Smooth muscle cell (in vitro differentiated cells): ENCODE results near the gene ANO9. TPM values are rescaled to one million over a fixed set of nuclear protein-coding genes. Genes with fewer than 3 reads are reported as not detected.

Source experiments
- DNase-seq: peaks from one replicate; lab custom pipeline; 2025; ENCODE audit not compliant: unreplicated experiment; lab: John Stamatoyannopoulos, UW
- H2AFZ ChIP-seq: fragments of 200-600 bp; sonication (generic); 2 replicates; pipeline ENCODE4 v1.6.0; 2016; ENCODE audit warnings: antibody characterized with exemption, low read depth, mild to moderate bottlenecking
- H3F3A ChIP-seq: fragments of 200-600 bp; sonication (generic); 2 replicates; pipeline ENCODE4 v1.6.0; 2017; ENCODE audit warnings: antibody characterized with exemption, low read depth
- H3K27ac ChIP-seq: fragments of 200-600 bp; sonication (generic); 2 replicates; pipeline ENCODE4 v1.5.1; 2016; ENCODE audit warnings: low read depth, mild to moderate bottlenecking
- H3K27me3 ChIP-seq: fragments of 200-600 bp; sonication (generic); 2 replicates; pipeline ENCODE4 v1.6.1; 2016; ENCODE audit warnings: low read depth, mild to moderate bottlenecking
- H3K36me3 ChIP-seq: fragments of 200-600 bp; sonication (generic); 2 replicates; pipeline ENCODE4 v1.5.1; 2016; ENCODE audit warnings: low read depth
- H3K4me1 ChIP-seq: fragments of 200-600 bp; sonication (generic); 2 replicates; pipeline ENCODE4 v1.5.1; 2016; ENCODE audit warnings: low read depth
- H3K4me2 ChIP-seq: fragments of 200-600 bp; sonication (generic); 2 replicates; pipeline ENCODE4 v1.6.0; 2016; ENCODE audit warnings: mild to moderate bottlenecking
- H3K4me3 ChIP-seq: fragments of 200-600 bp; sonication (generic); 2 replicates; pipeline ENCODE4 v1.5.1; 2016; ENCODE audit warnings: mild to moderate bottlenecking
- H3K79me2 ChIP-seq: fragments of 200-600 bp; sonication (generic); 2 replicates; pipeline ENCODE4 v1.6.0; 2016; ENCODE audit warnings: low read depth, mild to moderate bottlenecking
- H3K9ac ChIP-seq: fragments of 200-600 bp; sonication (generic); 2 replicates; pipeline ENCODE4 v1.6.0; 2016; ENCODE audit warnings: low read depth
- H3K9me3 ChIP-seq: fragments of 200-600 bp; sonication (generic); replicated peaks from 2 replicates; pipeline ENCODE4 v1.5.1; 2016; ENCODE audit warnings: low read depth
- H4K20me1 ChIP-seq: fragments of 200-600 bp; sonication (generic); 2 replicates; pipeline ENCODE4 v1.6.0; 2016; ENCODE audit warnings: low read depth
- CTCF ChIP-seq: fragments of 200-600 bp; sonication (generic); IDR thresholded peaks from 2 replicates; pipeline ENCODE4 v1.5.1; 2017; ENCODE audit warnings: borderline replicate concordance, mild to moderate bottlenecking, antibody characterized with exemption; ENCODE audit not compliant: insufficient read depth, poor library complexity, severe bottlenecking
- WGBS: methylation state at CpG from one replicate; pipeline ENCODE4 v1.1.7; 2016; ENCODE audit warnings: low lambda C conversion rate; 5-methylcytosine and 5-hydroxymethylcytosine counted together
- polyA plus RNA-seq: library from polyadenylated mRNA; unstranded; fragments of >200 nt; fragmentation: Nextera tagmentation; extraction: Ambion mirVana; gene quantifications from 2 replicates; pipeline ENCODE4 v1.2.1, GENCODE V29; 2016
- total RNA-seq: library from RNA; depleted of rRNA; stranded (reverse); fragments of >200 nt; gene quantifications from 2 replicates; pipeline ENCODE4 v1.2.3, GENCODE V29; 2014

ANO9 gene
- total and polyA plus RNA-seq, 2 experiments from 2014 or later = 0.67 to 1.5 TPM

DNA sequence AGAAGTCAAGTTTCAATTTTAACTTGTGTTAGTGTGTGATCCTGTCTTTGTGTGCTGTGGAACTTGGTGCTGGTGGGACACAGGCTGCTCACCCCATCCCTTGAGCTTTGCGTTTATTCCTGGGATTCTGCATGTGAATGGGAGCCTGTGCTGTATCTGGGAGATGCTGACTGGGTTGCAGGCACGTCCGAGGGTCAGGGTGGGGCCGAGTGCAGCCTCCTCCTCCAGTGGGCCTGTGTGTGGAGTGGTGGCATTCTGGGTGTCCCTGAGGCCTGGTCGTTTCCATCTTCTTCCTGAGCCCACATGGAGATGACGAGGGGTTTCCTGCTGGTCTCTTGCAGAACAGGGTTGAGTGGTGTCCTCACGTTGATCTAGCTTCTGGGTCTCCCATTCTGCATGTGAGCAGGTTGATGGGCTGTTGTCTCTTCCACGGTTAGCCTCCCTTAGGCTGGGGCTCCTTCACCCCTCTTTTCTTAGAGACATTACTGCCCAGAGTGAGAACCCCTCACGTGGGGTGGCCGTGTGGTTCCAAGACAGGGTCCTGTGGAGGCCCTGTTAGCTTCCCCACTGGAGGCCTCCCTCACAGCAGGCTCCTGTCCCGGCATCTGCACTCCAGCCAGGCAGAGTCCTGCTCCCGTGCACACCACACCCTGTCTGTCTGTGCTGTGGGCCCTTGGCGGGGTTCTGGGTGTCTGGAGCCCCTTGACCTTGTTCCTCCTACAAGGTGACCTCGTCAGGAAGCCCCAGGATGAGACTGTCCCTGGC is 13.2 kb upstream of the ANO9 start:
- no peaks in the 10 kb centered on the region for H3K9me3 ChIP-seq
- H3K36me3 ChIP-seq = no peaks in the 10 kb centered on the region
- 90% methylated on average over 14 of the region's 14 CpGs for WGBS
- H2AFZ ChIP-seq = no peak overlapping the region
- H3K27me3 ChIP-seq = no peaks in the 10 kb centered on the region
- H3K27ac ChIP-seq = no peak overlapping the region
- no peaks in the 10 kb centered on the region for H3F3A ChIP-seq
- H3K79me2 ChIP-seq = peaks cover 83% of the 10 kb centered on the region
- no peak overlapping the region for H3K4me3 ChIP-seq
- peaks cover 8% of the 10 kb centered on the region for H3K4me1 ChIP-seq
- DNase-seq = no peak
- no peak for TF ChIP-seq CTCF
- H3K4me2 ChIP-seq = no peak overlapping the region
- H3K9ac ChIP-seq = no peak overlapping the region
- peaks cover 33% of the 10 kb centered on the region for H4K20me1 ChIP-seq

- Histone ChIP-seq H3K9ac (no peak overlapping the region), H3K4me3 (no peak overlapping the region), H3K36me3 (no peaks in the 10 kb centered on the region), H3K4me2 (no peak overlapping the region), H3K79me2 (peaks cover 79% of the 10 kb centered on the region), H3K27ac (no peak overlapping the region), H3K9me3 (no peaks in the 10 kb centered on the region), H3K27me3 (no peaks in the 10 kb centered on the region), H3K4me1 (peaks cover 8% of the 10 kb centered on the region), H2AFZ (no peak overlapping the region), H4K20me1 (peaks cover 33% of the 10 kb centered on the region), H3F3A (no peaks in the 10 kb centered on the region)
- 93% methylated on average over 9 of the region's 9 CpGs for WGBS
- no peak for TF ChIP-seq CTCF
- DNase-seq = no peak
Measured at GRCh38 chr11:454043-454442, 12.2 kb upstream of the ANO9 start.

DNA sequence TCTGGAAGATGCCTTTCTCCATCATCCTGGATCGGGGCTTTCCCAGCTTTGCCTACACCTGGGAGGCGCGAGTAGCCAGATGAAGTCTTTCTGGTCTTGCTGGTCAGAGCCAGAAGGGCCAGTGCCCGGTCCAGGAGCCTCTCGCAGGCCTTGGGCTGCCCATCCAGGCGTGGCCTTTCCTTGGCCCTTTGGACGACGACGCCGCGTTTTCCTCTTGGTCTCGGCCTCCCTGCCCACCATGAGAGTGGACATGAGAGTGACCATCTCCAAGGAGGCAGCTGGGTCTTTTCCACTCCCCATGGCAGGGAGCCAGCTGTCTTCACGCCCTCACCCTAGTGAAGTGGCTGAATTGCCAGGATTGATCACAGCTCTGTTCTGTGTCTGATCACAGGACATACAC is 11.8 kb upstream of the ANO9 start:
- peaks cover 33% of the 10 kb centered on the region for H4K20me1 ChIP-seq
- no peaks in the 10 kb centered on the region for H3K27me3 ChIP-seq
- no peak overlapping the region for H3K9ac ChIP-seq
- peaks cover 8% of the 10 kb centered on the region for H3K4me1 ChIP-seq
- H3K9me3 ChIP-seq = no peaks in the 10 kb centered on the region
- H2AFZ ChIP-seq = no peak overlapping the region
- no peaks in the 10 kb centered on the region for H3K36me3 ChIP-seq
- no peak overlapping the region for H3K4me3 ChIP-seq
- WGBS = 98% methylated on average over 13 of the region's 13 CpGs
- no peak overlapping the region for H3K4me2 ChIP-seq
- TF ChIP-seq CTCF = no peak
- H3K27ac ChIP-seq = no peak overlapping the region
- H3F3A ChIP-seq = peaks cover 3% of the 10 kb centered on the region
- H3K79me2 ChIP-seq = peaks cover 76% of the 10 kb centered on the region
- DNase-seq = no peak

GRCh38 chr11:452916-453527 is 11.2 kb upstream of the ANO9 start:
- Histone ChIP-seq H2AFZ (no peak overlapping the region), H3K4me1 (peaks cover 8% of the 10 kb centered on the region), H3K4me3 (no peak overlapping the region), H3K9ac (no peak overlapping the region), H3K27ac (no peak overlapping the region), H3F3A (peaks cover 6% of the 10 kb centered on the region), H3K79me2 (peaks cover 73% of the 10 kb centered on the region), H3K27me3 (no peaks in the 10 kb centered on the region), H3K9me3 (no peaks in the 10 kb centered on the region), H4K20me1 (peaks cover 33% of the 10 kb centered on the region), H3K4me2 (no peak overlapping the region), H3K36me3 (no peaks in the 10 kb centered on the region)
- 96% methylated on average over 19 of the region's 19 CpGs for WGBS
- TF ChIP-seq CTCF = no peak
- DNase-seq = no peak
